GM18526 (cell line): Measurements from ENCODE around the gene TOGARAM1.

ENCODE experiments used
- POLR2A ChIP-seq: IDR thresholded peaks from 3 replicates; pipeline ENCODE4 v1.6.1; 2011; ENCODE audit not compliant: insufficient read length; ENCODE audit errors: extremely low read depth

Gene TOGARAM1

GRCh38 chr14:45057349-45057748 is 95.4 kb downstream of the TOGARAM1 start:
- TF ChIP-seq POLR2A = no peak

GRCh38 chr14:45057881-45058364 is 95.9 kb downstream of the TOGARAM1 start:
- no peak for TF ChIP-seq POLR2A

GRCh38 chr14:45060551-45060950 is 98.6 kb downstream of the TOGARAM1 start:
- TF ChIP-seq POLR2A = no peak

- TF ChIP-seq POLR2A = no peak
These were observed 103.5 kb downstream of the TOGARAM1 start for GRCh38 chr14:45065540-45065939.

DNA sequence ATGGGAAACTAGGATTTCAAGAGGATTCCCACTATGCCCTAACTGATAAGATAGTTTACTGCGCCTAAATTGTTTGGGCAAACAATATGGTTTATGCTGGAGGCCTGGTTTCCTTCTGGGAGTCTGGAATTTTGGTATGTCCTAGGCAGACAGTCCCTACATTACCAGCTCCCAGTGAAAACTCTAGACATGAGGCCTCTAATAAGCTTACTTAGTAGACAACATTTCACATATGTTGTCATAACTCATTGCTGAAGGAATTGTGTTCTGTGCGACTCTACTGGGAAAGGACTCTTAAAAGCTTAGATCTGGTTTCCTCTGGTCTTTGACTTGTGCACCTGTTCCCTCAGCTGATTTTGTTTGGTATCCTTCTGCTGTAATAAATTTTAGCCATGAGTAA is 104.0 kb downstream of the TOGARAM1 start:
- TF ChIP-seq POLR2A = no peak

DNA sequence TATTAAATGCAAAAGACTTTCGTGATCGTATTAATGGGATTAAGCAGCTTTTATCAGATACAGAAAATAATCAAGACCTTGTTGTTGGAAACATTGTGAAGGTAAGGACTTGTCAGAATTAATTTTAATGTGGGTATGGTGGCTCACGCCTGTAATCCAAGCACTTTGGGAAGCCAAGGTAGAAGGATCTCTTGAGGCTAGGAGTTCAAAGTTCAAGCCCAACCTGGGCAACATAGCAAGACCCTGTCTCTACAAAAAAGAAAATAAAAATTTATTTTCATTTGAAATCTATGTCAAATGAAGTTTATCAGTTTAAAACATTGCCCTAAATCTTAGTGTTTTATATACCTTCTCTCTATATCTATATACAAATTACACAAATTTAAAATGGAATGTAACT is 104.7 kb downstream of the TOGARAM1 start:
- TF ChIP-seq POLR2A = no peak

- TF ChIP-seq POLR2A = no peak
These were observed 106.4 kb downstream of the TOGARAM1 start for GRCh38 chr14:45068396-45068795.

DNA sequence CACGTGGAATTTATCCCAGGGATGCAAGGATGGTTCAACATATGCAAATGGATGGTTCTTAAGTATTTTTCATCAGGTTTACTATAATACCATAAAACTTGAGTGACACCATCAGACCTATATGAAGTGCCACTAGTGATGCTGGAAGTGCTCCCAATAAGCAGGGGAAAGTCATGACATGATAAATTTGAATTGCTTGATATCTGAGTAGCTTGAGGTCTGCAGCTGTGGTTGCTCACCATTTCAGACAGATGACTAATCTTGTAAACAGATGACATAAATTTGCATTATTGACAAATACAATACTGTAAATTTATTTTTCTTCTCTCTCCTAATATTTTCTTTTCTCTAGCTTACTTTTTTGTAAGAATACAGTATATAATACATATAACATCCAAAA is 108.2 kb downstream of the TOGARAM1 start:
- no peak for TF ChIP-seq POLR2A

- TF ChIP-seq POLR2A = no peak
These were observed 110.1 kb downstream of the TOGARAM1 start for GRCh38 chr14:45072126-45072525.

DNA sequence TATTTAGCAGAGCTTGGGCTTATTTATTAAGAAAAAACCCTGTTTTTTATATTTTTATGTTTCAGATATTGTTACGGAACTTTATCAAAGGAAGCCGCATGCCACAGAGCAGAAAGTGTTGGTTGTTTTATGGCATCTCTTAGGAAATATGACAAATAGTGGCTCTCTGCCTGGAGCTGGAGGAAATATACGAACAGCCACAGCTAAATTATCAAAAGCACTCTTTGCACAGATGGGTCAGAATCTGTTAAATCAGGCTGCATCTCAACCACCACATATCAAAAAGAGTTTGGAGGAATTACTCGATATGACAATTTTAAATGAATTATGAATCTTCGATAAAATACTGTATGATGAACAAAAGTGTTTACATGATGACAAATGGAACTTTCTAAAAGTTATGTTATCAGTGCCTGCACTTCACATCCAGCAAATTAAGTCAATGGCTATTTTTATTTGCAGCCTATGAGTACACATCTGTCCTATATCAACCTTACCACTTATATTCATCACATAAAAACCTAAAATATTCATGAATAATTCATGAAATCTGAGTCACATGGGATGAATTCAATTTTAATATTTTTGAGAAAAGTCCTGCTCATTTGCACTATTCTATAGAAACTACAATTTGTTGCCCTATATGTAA is 111.4 kb downstream of the TOGARAM1 start:
- TF ChIP-seq POLR2A = no peak

- TF ChIP-seq POLR2A = no peak
These were observed 116.3 kb downstream of the TOGARAM1 start for GRCh38 chr14:45078323-45078722.

GRCh38 chr14:45082420-45082819 is 120.4 kb downstream of the TOGARAM1 start:
- TF ChIP-seq POLR2A = no peak

DNA sequence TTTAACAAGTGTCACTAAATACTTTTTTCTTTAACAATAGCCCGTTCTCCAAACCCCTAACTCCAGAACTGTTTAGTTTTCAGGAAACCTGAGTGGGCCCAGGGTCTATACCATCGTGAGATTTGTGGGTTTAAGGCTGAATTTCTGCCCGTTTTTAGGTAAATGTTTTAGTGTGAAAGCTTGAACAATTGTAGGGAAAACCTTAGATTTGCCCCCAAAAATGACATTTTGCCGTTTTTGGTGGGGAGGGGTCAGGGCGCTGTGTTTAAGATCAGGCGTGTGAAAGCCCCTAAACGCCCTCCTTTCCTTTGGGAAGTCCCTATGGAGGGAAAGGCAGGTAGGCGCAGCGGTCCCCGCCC is 121.6 kb downstream of the TOGARAM1 start:
- no peak for TF ChIP-seq POLR2A

- TF ChIP-seq POLR2A = peak; percentile 96
These were observed 122.2 kb downstream of the TOGARAM1 start, which contains the start of gene PRPF39 for GRCh38 chr14:45083976-45084722. PRPF39 (plus strand) TSS chr14:45084116; CDS start chr14:45095240, 11,124 bp downstream.

GRCh38 chr14:45084946-45085346 is 123.0 kb downstream of the TOGARAM1 start:
- TF ChIP-seq POLR2A = no peak

- no peak for TF ChIP-seq POLR2A
These were observed 127.8 kb downstream of the TOGARAM1 start for GRCh38 chr14:45089813-45090212.
